Liver (tissue), 9 donors: Measurements from ENCODE around the gene LACC1. TPM values are rescaled to one million over a fixed set of nuclear protein-coding genes. Genes with fewer than 3 reads are reported as not detected.

ENCODE experiments used
- DNase-seq: peaks from one replicate; pipeline ENCODE4 v3.0.0-alpha.2; 2017; ENCODE audit warnings: low spot score
- H3K27ac ChIP-seq, 2 donors: one replicate each; pipeline ENCODE4 v1.7.0; 2013; ENCODE audit warnings: inconsistent platforms in 2 of 2, low read length in 2 of 2, control low read depth in 1 of 2, low read depth in 1 of 2, mild to moderate bottlenecking in 1 of 2
- H3K27me3 ChIP-seq, 4 donors: one replicate each; pipeline versions ENCODE4 v1.6.1 to v1.7.0; 2013; ENCODE audit warnings: low read length in 3 of 4, inconsistent platforms in 1 of 4, mild to moderate bottlenecking in 1 of 4, moderate library complexity in 1 of 4; ENCODE audit not compliant: control insufficient read depth in 4 of 4, insufficient read depth in 4 of 4
- H3K36me3 ChIP-seq, 4 donors: one replicate each; pipeline versions ENCODE4 v1.6.1 to v1.7.0; 2013; ENCODE audit warnings: low read length in 3 of 4, mild to moderate bottlenecking in 3 of 4, low read depth in 1 of 4, moderate library complexity in 1 of 4; ENCODE audit not compliant: control insufficient read depth in 4 of 4, insufficient read depth in 3 of 4
- H3K4me1 ChIP-seq, 4 donors: one replicate each; pipeline versions ENCODE4 v1.6.1 to v1.7.0; 2013; ENCODE audit warnings: low read length in 3 of 4, mild to moderate bottlenecking in 3 of 4, moderate library complexity in 1 of 4; ENCODE audit not compliant: control insufficient read depth in 4 of 4, insufficient read depth in 4 of 4
- H3K4me3 ChIP-seq, 3 donors: one replicate each; pipeline versions ENCODE4 v1.6.1 to v1.7.0; 2013; ENCODE audit warnings: low read length in 3 of 3, control low read depth in 1 of 3, low read depth in 1 of 3, mild to moderate bottlenecking in 1 of 3
- H3K9ac ChIP-seq, 2 donors: one replicate each; pipeline ENCODE4 v1.7.0; 2013; ENCODE audit warnings: low read length in 2 of 2, mild to moderate bottlenecking in 2 of 2, moderate library complexity in 2 of 2, control low read depth in 1 of 2, low read depth in 1 of 2
- H3K9me3 ChIP-seq, 4 donors: one replicate each; pipeline versions ENCODE4 v1.6.1 to v1.7.0; 2013; ENCODE audit warnings: low read length in 3 of 4; ENCODE audit not compliant: control insufficient read depth in 4 of 4
- EGR1 ChIP-seq, 2 donors: IDR thresholded peaks; 2 replicates each; pipeline ENCODE4 v1.6.1; 2016 to 2018; ENCODE audit warnings: antibody characterized with exemption in 2 of 2, low read depth in 2 of 2
- FOXA1 ChIP-seq: IDR thresholded peaks from 2 replicates; pipeline ENCODE4 v1.6.1; 2016; ENCODE audit warnings: antibody characterized with exemption
- FOXA2 ChIP-seq: IDR thresholded peaks from 2 replicates; pipeline ENCODE4 v1.6.1; 2016; ENCODE audit warnings: antibody characterized with exemption
- GABPA ChIP-seq, 2 donors: IDR thresholded peaks in 1 of 2; conservative IDR thresholded peaks in 1 of 2; 2 replicates each; pipeline ENCODE4 v1.6.1; 2016; ENCODE audit warnings: antibody characterized with exemption in 2 of 2, mild to moderate bottlenecking in 1 of 2, moderate library complexity in 1 of 2
- HNF4A ChIP-seq, 2 donors: conservative IDR thresholded peaks; 2 replicates each; pipeline ENCODE4 v1.6.1; 2016; ENCODE audit warnings: antibody characterized with exemption in 2 of 2, mild to moderate bottlenecking in 2 of 2
- HNF4G ChIP-seq: IDR thresholded peaks from 2 replicates; pipeline ENCODE4 v1.6.1; 2016; ENCODE audit warnings: antibody characterized with exemption
- JUND ChIP-seq, 2 donors: IDR thresholded peaks; 2 replicates each; pipeline ENCODE4 v1.6.1; 2016; ENCODE audit warnings: antibody characterized with exemption in 2 of 2
- NR2F2 ChIP-seq: IDR thresholded peaks from 2 replicates; pipeline ENCODE4 v1.6.1; 2016; ENCODE audit warnings: antibody characterized with exemption
- RAD21 ChIP-seq, 2 donors: IDR thresholded peaks; 2 replicates each; pipeline ENCODE4 v1.6.1; 2016; ENCODE audit warnings: antibody characterized with exemption in 2 of 2, mild to moderate bottlenecking in 2 of 2
- RXRA ChIP-seq, 2 donors: IDR thresholded peaks; 2 replicates each; pipeline ENCODE4 v1.6.1; 2017 to 2018; ENCODE audit warnings: antibody characterized with exemption in 2 of 2, mild to moderate bottlenecking in 1 of 2
- SP1 ChIP-seq: IDR thresholded peaks from 2 replicates; pipeline ENCODE4 v1.6.1; 2018; ENCODE audit warnings: antibody characterized with exemption, mild to moderate bottlenecking
- TAF1 ChIP-seq: conservative IDR thresholded peaks from 2 replicates; pipeline ENCODE4 v1.6.1; 2016; ENCODE audit warnings: antibody characterized with exemption, mild to moderate bottlenecking
- YY1 ChIP-seq: IDR thresholded peaks from 2 replicates; pipeline ENCODE4 v1.6.1; 2016; ENCODE audit warnings: antibody characterized with exemption, mild to moderate bottlenecking
- WGBS: extraction: QIAGEN DNeasy Blood & Tissue Kit; methylation state at CpG from one replicate; pipeline ENCODE4 v1.1.7; 2013; 5-methylcytosine and 5-hydroxymethylcytosine counted together
- polyA plus RNA-seq, 2 donors: library from polyadenylated mRNA; stranded (reverse) in 1 of 2; unstranded in 1 of 2; fragments of 200-250 nt in 1 of 2; fragments of >200 nt in 1 of 2; fragmentation: Nextera tagmentation in 1 of 2; extraction: Ambion mirVana in 1 of 2; gene quantifications; one replicate each; pipeline versions ENCODE4 v1.2.1 to v1.2.3, GENCODE V29; 2013 to 2015
- total RNA-seq, 2 donors: library from RNA; depleted of rRNA; stranded (reverse); fragments of >200 nt; gene quantifications; one replicate each; pipeline ENCODE4 v1.2.3, GENCODE V29; 2014
- TF ChIP-seq, protein P1 (sequence below): IDR thresholded peaks from 2 replicates; pipeline ENCODE4 v1.6.1; 2016; ENCODE audit warnings: antibody characterized with exemption
- TF ChIP-seq, protein P2 (sequence below): IDR thresholded peaks from 2 replicates; pipeline ENCODE4 v1.6.1; 2016; ENCODE audit warnings: antibody characterized with exemption
- TF ChIP-seq, protein P3 (sequence below): fragments of 150-350 bp; IDR thresholded peaks from 2 replicates; pipeline ENCODE4 v1.5.1; 2017; ENCODE audit warnings: improper control_type of control experiment, low read depth, low read length; ENCODE audit not compliant: missing input control
- TF ChIP-seq, protein P4 (sequence below): IDR thresholded peaks from 2 replicates; pipeline ENCODE4 v1.6.1; 2016; ENCODE audit warnings: antibody characterized with exemption, mild to moderate bottlenecking
- TF ChIP-seq, protein P5 (sequence below): IDR thresholded peaks from 2 replicates; pipeline ENCODE4 v1.6.1; 2016; ENCODE audit warnings: antibody characterized with exemption
- donor health status: healthy.
- donor health status: healthy.
- donor health status: healthy.
- donor health status: healthy.
- donor health status: healthy.

The LACC1 gene
- total and polyA plus RNA-seq, 4 donors = 2.2 to 4.4 (median 2.5) TPM

DNA sequence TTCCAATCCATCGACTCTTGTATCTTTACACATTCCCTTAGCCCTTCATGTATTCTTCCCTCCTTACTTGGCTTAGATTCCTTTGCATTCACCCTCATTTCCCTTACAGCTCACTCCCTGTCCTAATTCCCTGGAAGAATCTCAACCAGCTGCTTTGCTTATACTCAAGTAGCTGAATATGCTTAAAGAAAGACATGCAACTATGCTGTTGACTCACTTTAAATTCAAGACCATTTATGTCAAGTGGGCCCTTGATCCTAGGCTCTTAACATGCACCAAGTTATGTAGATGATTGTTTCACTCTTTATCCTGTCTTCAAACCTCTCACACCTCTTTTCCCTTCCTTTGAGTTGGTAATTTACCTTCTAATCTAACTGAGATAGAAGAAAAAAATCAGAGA lies 7.5 kb upstream of the LACC1 start:
- no peak for DNase-seq
- Histone ChIP-seq H3K4me3 (no peak overlapping the region), H3K9me3 (no peaks in the 10 kb centered on the region), H3K9ac (no peak overlapping the region), H3K27me3 (no peaks in the 10 kb centered on the region), H3K27ac (no peak overlapping the region), H3K36me3 (peaks cover 3 to 11% (median 3%) of the 10 kb centered on the region in 4 donors), H3K4me1 (no peaks in the 10 kb centered on the region)
- WGBS = 96% methylated on average over 1 of the region's 1 CpG
- TF ChIP-seq SP1 (no peak), RAD21 (IDR thresholded peaks at IDR 0.05) (no peak), EGR1 (IDR thresholded peaks at IDR 0.05; ENCODE audit: low read depth in 2 of 2) (no peak), TAF1 (no peak), NR2F2 (no peak), YY1 (no peak), RXRA (IDR thresholded peaks at IDR 0.05) (no peak), HNF4G (no peak), HNF4A (conservative IDR thresholded peaks at IDR 0.05) (no peak), JUND (IDR thresholded peaks at IDR 0.05) (no peak), FOXA1 (no peak), FOXA2 (no peak), GABPA (IDR thresholded peaks at IDR 0.05 in 1 of 2, conservative IDR thresholded peaks at IDR 0.05 in 1 of 2) (no peak)
- TF ChIP-seq, protein P1, sequence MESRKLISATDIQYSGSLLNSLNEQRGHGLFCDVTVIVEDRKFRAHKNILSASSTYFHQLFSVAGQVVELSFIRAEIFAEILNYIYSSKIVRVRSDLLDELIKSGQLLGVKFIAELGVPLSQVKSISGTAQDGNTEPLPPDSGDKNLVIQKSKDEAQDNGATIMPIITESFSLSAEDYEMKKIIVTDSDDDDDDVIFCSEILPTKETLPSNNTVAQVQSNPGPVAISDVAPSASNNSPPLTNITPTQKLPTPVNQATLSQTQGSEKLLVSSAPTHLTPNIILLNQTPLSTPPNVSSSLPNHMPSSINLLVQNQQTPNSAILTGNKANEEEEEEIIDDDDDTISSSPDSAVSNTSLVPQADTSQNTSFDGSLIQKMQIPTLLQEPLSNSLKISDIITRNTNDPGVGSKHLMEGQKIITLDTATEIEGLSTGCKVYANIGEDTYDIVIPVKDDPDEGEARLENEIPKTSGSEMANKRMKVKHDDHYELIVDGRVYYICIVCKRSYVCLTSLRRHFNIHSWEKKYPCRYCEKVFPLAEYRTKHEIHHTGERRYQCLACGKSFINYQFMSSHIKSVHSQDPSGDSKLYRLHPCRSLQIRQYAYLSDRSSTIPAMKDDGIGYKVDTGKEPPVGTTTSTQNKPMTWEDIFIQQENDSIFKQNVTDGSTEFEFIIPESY = no peak
- TF ChIP-seq, protein P2, sequence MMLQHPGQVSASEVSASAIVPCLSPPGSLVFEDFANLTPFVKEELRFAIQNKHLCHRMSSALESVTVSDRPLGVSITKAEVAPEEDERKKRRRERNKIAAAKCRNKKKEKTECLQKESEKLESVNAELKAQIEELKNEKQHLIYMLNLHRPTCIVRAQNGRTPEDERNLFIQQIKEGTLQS = no peak
- TF ChIP-seq, protein P3, sequence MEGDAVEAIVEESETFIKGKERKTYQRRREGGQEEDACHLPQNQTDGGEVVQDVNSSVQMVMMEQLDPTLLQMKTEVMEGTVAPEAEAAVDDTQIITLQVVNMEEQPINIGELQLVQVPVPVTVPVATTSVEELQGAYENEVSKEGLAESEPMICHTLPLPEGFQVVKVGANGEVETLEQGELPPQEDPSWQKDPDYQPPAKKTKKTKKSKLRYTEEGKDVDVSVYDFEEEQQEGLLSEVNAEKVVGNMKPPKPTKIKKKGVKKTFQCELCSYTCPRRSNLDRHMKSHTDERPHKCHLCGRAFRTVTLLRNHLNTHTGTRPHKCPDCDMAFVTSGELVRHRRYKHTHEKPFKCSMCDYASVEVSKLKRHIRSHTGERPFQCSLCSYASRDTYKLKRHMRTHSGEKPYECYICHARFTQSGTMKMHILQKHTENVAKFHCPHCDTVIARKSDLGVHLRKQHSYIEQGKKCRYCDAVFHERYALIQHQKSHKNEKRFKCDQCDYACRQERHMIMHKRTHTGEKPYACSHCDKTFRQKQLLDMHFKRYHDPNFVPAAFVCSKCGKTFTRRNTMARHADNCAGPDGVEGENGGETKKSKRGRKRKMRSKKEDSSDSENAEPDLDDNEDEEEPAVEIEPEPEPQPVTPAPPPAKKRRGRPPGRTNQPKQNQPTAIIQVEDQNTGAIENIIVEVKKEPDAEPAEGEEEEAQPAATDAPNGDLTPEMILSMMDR = no peak
- TF ChIP-seq, protein P4, sequence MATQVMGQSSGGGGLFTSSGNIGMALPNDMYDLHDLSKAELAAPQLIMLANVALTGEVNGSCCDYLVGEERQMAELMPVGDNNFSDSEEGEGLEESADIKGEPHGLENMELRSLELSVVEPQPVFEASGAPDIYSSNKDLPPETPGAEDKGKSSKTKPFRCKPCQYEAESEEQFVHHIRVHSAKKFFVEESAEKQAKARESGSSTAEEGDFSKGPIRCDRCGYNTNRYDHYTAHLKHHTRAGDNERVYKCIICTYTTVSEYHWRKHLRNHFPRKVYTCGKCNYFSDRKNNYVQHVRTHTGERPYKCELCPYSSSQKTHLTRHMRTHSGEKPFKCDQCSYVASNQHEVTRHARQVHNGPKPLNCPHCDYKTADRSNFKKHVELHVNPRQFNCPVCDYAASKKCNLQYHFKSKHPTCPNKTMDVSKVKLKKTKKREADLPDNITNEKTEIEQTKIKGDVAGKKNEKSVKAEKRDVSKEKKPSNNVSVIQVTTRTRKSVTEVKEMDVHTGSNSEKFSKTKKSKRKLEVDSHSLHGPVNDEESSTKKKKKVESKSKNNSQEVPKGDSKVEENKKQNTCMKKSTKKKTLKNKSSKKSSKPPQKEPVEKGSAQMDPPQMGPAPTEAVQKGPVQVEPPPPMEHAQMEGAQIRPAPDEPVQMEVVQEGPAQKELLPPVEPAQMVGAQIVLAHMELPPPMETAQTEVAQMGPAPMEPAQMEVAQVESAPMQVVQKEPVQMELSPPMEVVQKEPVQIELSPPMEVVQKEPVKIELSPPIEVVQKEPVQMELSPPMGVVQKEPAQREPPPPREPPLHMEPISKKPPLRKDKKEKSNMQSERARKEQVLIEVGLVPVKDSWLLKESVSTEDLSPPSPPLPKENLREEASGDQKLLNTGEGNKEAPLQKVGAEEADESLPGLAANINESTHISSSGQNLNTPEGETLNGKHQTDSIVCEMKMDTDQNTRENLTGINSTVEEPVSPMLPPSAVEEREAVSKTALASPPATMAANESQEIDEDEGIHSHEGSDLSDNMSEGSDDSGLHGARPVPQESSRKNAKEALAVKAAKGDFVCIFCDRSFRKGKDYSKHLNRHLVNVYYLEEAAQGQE = no peak
- TF ChIP-seq, protein P5, sequence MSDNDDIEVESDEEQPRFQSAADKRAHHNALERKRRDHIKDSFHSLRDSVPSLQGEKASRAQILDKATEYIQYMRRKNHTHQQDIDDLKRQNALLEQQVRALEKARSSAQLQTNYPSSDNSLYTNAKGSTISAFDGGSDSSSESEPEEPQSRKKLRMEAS = no peak
